ENCODE measurements around the gene FGD2.

GRCh38 chr6:37029249-37029971, 24.0 kb downstream of the FGD2 start:
- peak; percentile 68 to 75 (median 72) for TF ChIP-seq CTCF (IDR thresholded peaks at IDR 0.05 in 2 of 3, conservative IDR thresholded peaks at IDR 0.05 in 1 of 3; ENCODE audit: control insufficient read depth in 2 of 3, extremely low read depth in 1 of 3, insufficient read depth in 1 of 3, low read depth in 3 of 3, low read length in 3 of 3)
- TF ChIP-seq POLR2A (IDR thresholded peaks at IDR 0.05; ENCODE audit: low read depth, low read length) = no peak
- TF ChIP-seq NFYA (IDR thresholded peaks at IDR 0.05; ENCODE audit: borderline replicate concordance, low read depth, low read length) = no peak
- TF ChIP-seq ZBTB33 (IDR thresholded peaks at IDR 0.05) = no peak
- TF ChIP-seq NRF1 (conservative IDR thresholded peaks at IDR 0.05; ENCODE audit: low read depth, low read length) = no peak
- TF ChIP-seq ZSCAN29 (IDR thresholded peaks at IDR 0.05) = no peak
- no peak for TF ChIP-seq SMAD1 (IDR thresholded peaks at IDR 0.05; ENCODE audit: low read depth, partially characterized antibody)
- TF ChIP-seq ZNF274 (IDR thresholded peaks at IDR 0.05; ENCODE audit: insufficient read depth, insufficient read length) = no peak
- no peak for TF ChIP-seq JUND (IDR thresholded peaks at IDR 0.05; ENCODE audit: low read depth, low read length)
- no peak for TF ChIP-seq ATF2 (IDR thresholded peaks at IDR 0.05; ENCODE audit: low read length)
- TF ChIP-seq EP300 (IDR thresholded peaks at IDR 0.05; ENCODE audit: borderline replicate concordance in 1 of 2, control insufficient read depth in 1 of 2, low read depth in 2 of 2, low read length in 2 of 2) = no peak
